H9 (cell line): Measurements from ENCODE around the gene PKNOX2. TPM values are rescaled to one million over a fixed set of nuclear protein-coding genes. Genes with fewer than 3 reads are reported as not detected.

Experiments used
- DNase-seq: peaks from one replicate; pipeline ENCODE4 v3.0.0-alpha.2; 2017
- H2AFZ ChIP-seq: one replicate; pipeline ENCODE4 v1.6.1; 2013; ENCODE audit warnings: mild to moderate bottlenecking, low read length, control low read depth, moderate library complexity
- H2AK5ac ChIP-seq: 2 replicates; pipeline ENCODE4 v1.6.1; 2013; ENCODE audit warnings: low read length, control low read depth, mixed read lengths; ENCODE audit not compliant: insufficient read length
- H2BK120ac ChIP-seq: one replicate; pipeline ENCODE4 v1.6.1; 2013; ENCODE audit warnings: low read depth, mild to moderate bottlenecking, low read length, control low read depth, inconsistent platforms; ENCODE audit not compliant: poor library complexity, severe bottlenecking
- H2BK12ac ChIP-seq: 2 replicates; pipeline ENCODE4 v1.6.1; 2013; ENCODE audit warnings: low read length, control low read depth, mixed read lengths, low read depth; ENCODE audit not compliant: insufficient read length
- H2BK15ac ChIP-seq: 2 replicates; pipeline ENCODE4 v1.6.1; 2013; ENCODE audit warnings: low read depth, low read length, control low read depth
- H2BK20ac ChIP-seq: one replicate; pipeline ENCODE4 v1.6.1; 2013; ENCODE audit warnings: low read depth, mild to moderate bottlenecking, low read length, control low read depth, inconsistent platforms; ENCODE audit not compliant: poor library complexity, severe bottlenecking
- H2BK5ac ChIP-seq: 2 replicates; pipeline ENCODE4 v1.6.1; 2013; ENCODE audit warnings: low read length, control low read depth, mixed read lengths; ENCODE audit not compliant: insufficient read length
- H3K14ac ChIP-seq: 2 replicates; pipeline ENCODE4 v1.6.1; 2013; ENCODE audit warnings: low read length, control low read depth; ENCODE audit not compliant: insufficient read depth
- H3K18ac ChIP-seq: 2 replicates; pipeline ENCODE4 v1.6.1; 2013; ENCODE audit warnings: low read depth, mild to moderate bottlenecking, mixed read lengths, low read length, control low read depth; ENCODE audit not compliant: insufficient read length
- H3K23ac ChIP-seq: 2 replicates; pipeline ENCODE4 v1.6.1; 2013; ENCODE audit warnings: low read length, control low read depth, mixed read lengths, low read depth; ENCODE audit not compliant: insufficient read length
- H3K23me2 ChIP-seq: 2 replicates; pipeline ENCODE4 v1.6.1; 2013; ENCODE audit warnings: low read depth, mild to moderate bottlenecking, mixed read lengths, low read length, control low read depth; ENCODE audit not compliant: insufficient read length, poor library complexity, severe bottlenecking
- H3K27ac ChIP-seq: 2 replicates; pipeline ENCODE4 v1.5.1; 2013; ENCODE audit warnings: low read length, control low read depth, mixed read lengths, low read depth; ENCODE audit not compliant: insufficient read length
- H3K27me3 ChIP-seq: 2 replicates; pipeline ENCODE4 v1.6.1; 2013; ENCODE audit warnings: low read length, control low read depth, inconsistent platforms; ENCODE audit not compliant: insufficient read depth
- H3K4ac ChIP-seq: 2 replicates; pipeline ENCODE4 v1.6.1; 2013; ENCODE audit warnings: low read depth, mild to moderate bottlenecking, control low read depth, inconsistent platforms, low read length, moderate library complexity
- H3K4me1 ChIP-seq: 2 replicates; pipeline ENCODE4 v1.6.1; 2013; ENCODE audit warnings: low read length, control low read depth, inconsistent platforms; ENCODE audit not compliant: insufficient read depth
- H3K4me2 ChIP-seq: 2 replicates; pipeline ENCODE4 v1.6.1; 2013; ENCODE audit warnings: low read length, control low read depth, mixed read lengths; ENCODE audit not compliant: insufficient read length, insufficient read depth
- H3K56ac ChIP-seq: 2 replicates; pipeline ENCODE4 v1.6.1; 2013; ENCODE audit warnings: low read depth, mild to moderate bottlenecking, mixed read lengths, low read length, control low read depth; ENCODE audit not compliant: insufficient read length
- H3K79me1 ChIP-seq: 2 replicates; pipeline ENCODE4 v1.6.1; 2013; ENCODE audit warnings: low read depth, mild to moderate bottlenecking, moderate library complexity, low read length, control low read depth, inconsistent platforms; ENCODE audit not compliant: insufficient read depth, poor library complexity, severe bottlenecking
- H3K79me2 ChIP-seq: 2 replicates; pipeline ENCODE4 v1.6.1; 2013; ENCODE audit warnings: low read length, control low read depth, inconsistent platforms; ENCODE audit not compliant: insufficient read depth
- H3K9ac ChIP-seq: 2 replicates; pipeline ENCODE4 v1.6.1; 2013; ENCODE audit warnings: low read length, control low read depth, mixed read lengths; ENCODE audit not compliant: insufficient read length; ENCODE audit errors: extremely low read depth
- H3K9me3 ChIP-seq: one replicate; pipeline ENCODE4 v1.6.1; 2013; ENCODE audit warnings: low read depth, low read length, inconsistent platforms; ENCODE audit not compliant: control insufficient read depth
- H3T11ph ChIP-seq: one replicate; pipeline ENCODE4 v1.6.1; 2013; ENCODE audit warnings: mild to moderate bottlenecking, low read length, control low read depth, inconsistent platforms
- H4K20me1 ChIP-seq: one replicate; pipeline ENCODE4 v1.6.1; 2013; ENCODE audit not compliant: control insufficient read depth, insufficient read length, insufficient read depth
- H4K5ac ChIP-seq: 2 replicates; pipeline ENCODE4 v1.6.1; 2013; ENCODE audit warnings: low read depth, mild to moderate bottlenecking, mixed read lengths, low read length, control low read depth; ENCODE audit not compliant: insufficient read length
- H4K8ac ChIP-seq: replicated peaks from 2 replicates; pipeline ENCODE4 v1.6.1; 2013; ENCODE audit warnings: low read length, control low read depth, mixed read lengths, low read depth; ENCODE audit not compliant: insufficient read length
- H4K91ac ChIP-seq: 2 replicates; pipeline ENCODE4 v1.6.1; 2013; ENCODE audit warnings: low read depth, mild to moderate bottlenecking, moderate library complexity, mixed read lengths, low read length, control low read depth; ENCODE audit not compliant: insufficient read length
- H3K27ac Mint-ChIP-seq, 3 experiments: 2 replicates in 2 of 3; 3 replicates in 1 of 3; pipeline ENCODE4 v1.8.0; 2020 to 2021; ENCODE audit warnings: mixed read lengths in 3 of 3, mild to moderate bottlenecking in 1 of 3, moderate library complexity in 1 of 3
- H3K27me3 Mint-ChIP-seq: 2 replicates; pipeline ENCODE4 v1.8.0; 2021; ENCODE audit warnings: low read depth, mild to moderate bottlenecking, moderate library complexity, mixed read lengths
- H3K36me3 Mint-ChIP-seq, 3 experiments: 2 replicates in 2 of 3; 3 replicates in 1 of 3; pipeline ENCODE4 v1.8.0; 2020 to 2021; ENCODE audit warnings: low read depth in 3 of 3, mixed read lengths in 3 of 3; ENCODE audit not compliant: insufficient read depth in 1 of 3
- H3K4me1 Mint-ChIP-seq, 2 experiments: 2 replicates each; pipeline ENCODE4 v1.8.0; 2020; ENCODE audit warnings: mixed read lengths in 2 of 2
- H3K4me3 Mint-ChIP-seq, 2 experiments: 2 replicates in 1 of 2; 3 replicates in 1 of 2; pipeline ENCODE4 v1.8.0; 2020 to 2021; ENCODE audit warnings: mild to moderate bottlenecking in 2 of 2, mixed read lengths in 2 of 2, moderate library complexity in 1 of 2
- H3K9me3 Mint-ChIP-seq, 2 experiments: 2 replicates in 1 of 2; 3 replicates in 1 of 2; pipeline ENCODE4 v1.8.0; 2020; ENCODE audit warnings: mild to moderate bottlenecking in 2 of 2, mixed read lengths in 2 of 2, moderate library complexity in 1 of 2
- WGBS: extraction: QIAGEN DNeasy Blood & Tissue Kit; methylation state at CpG from one replicate; pipeline ENCODE4 v1.1.7; 2013; ENCODE audit warnings: missing lambda C conversion rate, low lambda C conversion rate, mixed read lengths; ENCODE audit not compliant: insufficient read length; ENCODE audit errors: extremely low coverage; 5-methylcytosine and 5-hydroxymethylcytosine counted together
- total RNA-seq: library from RNA; stranded (reverse); gene quantifications from 2 replicates; pipeline ENCODE4 v1.2.1, GENCODE V29; 2021
- TF ChIP-seq, protein P1 (sequence below): fragments of 200-600 bp; sonication (generic); conservative IDR thresholded peaks from 3 replicates; pipeline ENCODE4 v1.8.0; 2021; ENCODE audit warnings: antibody characterized with exemption, mild to moderate bottlenecking

Gene PKNOX2
- total RNA-seq, 1 experiment from 2014 or later = 1.3 TPM

- Histone ChIP-seq H3K56ac (no peak overlapping the region), H3T11ph (no peak overlapping the region), H3K4me1 (no peaks in the 10 kb centered on the region), H2BK20ac (no peak overlapping the region), H3K4me2 (no peak overlapping the region), H3K14ac (no peak overlapping the region; the same call in 1 of the 2 replicates), H4K5ac (no peak overlapping the region), H3K9me3 (no peaks in the 10 kb centered on the region), H4K8ac (no peak overlapping the region), H3K79me2 (no peaks in the 10 kb centered on the region), H2BK15ac (no peak overlapping the region), H2BK5ac (no peak overlapping the region), H3K23ac (no peak overlapping the region), H3K9ac (no peak overlapping the region), H3K23me2 (no peaks in the 10 kb centered on the region), H3K27ac (no peak overlapping the region), H2AFZ (no peak overlapping the region), H3K27me3 (no peaks in the 10 kb centered on the region; the same call in 1 of the 2 replicates), H4K20me1 (no peaks in the 10 kb centered on the region), H2BK12ac (no peak overlapping the region), H3K79me1 (no peaks in the 10 kb centered on the region), H3K4ac (no peak overlapping the region), H3K18ac (no peak overlapping the region), H2AK5ac (no peak overlapping the region), H4K91ac (no peak overlapping the region), H2BK120ac (no peak overlapping the region)
- DNase-seq = peak; percentile 55
- Mint-ChIP-seq H3K27ac (no peak overlapping the region; a peak in 2 of 7 replicates), H3K9me3 (no peaks in the 10 kb centered on the region; a peak in 1 of 5 replicates), H3K4me3 (no peak overlapping the region), H3K4me1 (peaks cover 26 to 55% of the 10 kb centered on the region in 2 experiments), H3K27me3 (peaks cover 26% of the 10 kb centered on the region), H3K36me3 (no peaks in the 10 kb centered on the region)
- TF ChIP-seq, protein P1, sequence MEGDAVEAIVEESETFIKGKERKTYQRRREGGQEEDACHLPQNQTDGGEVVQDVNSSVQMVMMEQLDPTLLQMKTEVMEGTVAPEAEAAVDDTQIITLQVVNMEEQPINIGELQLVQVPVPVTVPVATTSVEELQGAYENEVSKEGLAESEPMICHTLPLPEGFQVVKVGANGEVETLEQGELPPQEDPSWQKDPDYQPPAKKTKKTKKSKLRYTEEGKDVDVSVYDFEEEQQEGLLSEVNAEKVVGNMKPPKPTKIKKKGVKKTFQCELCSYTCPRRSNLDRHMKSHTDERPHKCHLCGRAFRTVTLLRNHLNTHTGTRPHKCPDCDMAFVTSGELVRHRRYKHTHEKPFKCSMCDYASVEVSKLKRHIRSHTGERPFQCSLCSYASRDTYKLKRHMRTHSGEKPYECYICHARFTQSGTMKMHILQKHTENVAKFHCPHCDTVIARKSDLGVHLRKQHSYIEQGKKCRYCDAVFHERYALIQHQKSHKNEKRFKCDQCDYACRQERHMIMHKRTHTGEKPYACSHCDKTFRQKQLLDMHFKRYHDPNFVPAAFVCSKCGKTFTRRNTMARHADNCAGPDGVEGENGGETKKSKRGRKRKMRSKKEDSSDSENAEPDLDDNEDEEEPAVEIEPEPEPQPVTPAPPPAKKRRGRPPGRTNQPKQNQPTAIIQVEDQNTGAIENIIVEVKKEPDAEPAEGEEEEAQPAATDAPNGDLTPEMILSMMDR = no peak
- WGBS = no CpG with 5 or more reads among the region's 32 CpGs
Measured at GRCh38 chr11:125351033-125351867, 186.7 kb downstream of the PKNOX2 start.
